Measurements from ENCODE around the gene C19orf25.

- TF ChIP-seq CTCF (IDR thresholded peaks at IDR 0.05; ENCODE audit: borderline replicate concordance, extremely low read depth, low read length, poor library complexity, severe bottlenecking) (no peak), EZH2 (IDR thresholded peaks at IDR 0.05; ENCODE audit: borderline replicate concordance, low read depth, low read length, severe bottlenecking) (no peak)
Observed at GRCh38 chr19:1438933-1439354, 40.1 kb downstream of the C19orf25 start.
